SK-N-MC (cell line): ENCODE data around the gene DGUOK.

Experiments used
- EZH2 ChIP-seq: fragments of 200-600 bp; sonication (generic); IDR thresholded peaks from one replicate; pipeline ENCODE4 v1.6.1; 2017; ENCODE audit warnings: antibody characterized with exemption
- FOXP2 ChIP-seq: optimal IDR thresholded peaks from 2 replicates; pipeline ENCODE3; 2011; ENCODE audit warnings: mild to moderate bottlenecking, moderate library complexity; ENCODE audit not compliant: insufficient read depth; ENCODE audit errors: extremely low read length, control extremely low read depth
- POLR2AphosphoS5 ChIP-seq: IDR thresholded peaks from 2 replicates; pipeline ENCODE4 v1.6.1; 2012; ENCODE audit warnings: mild to moderate bottlenecking, low read depth, low read length, borderline replicate concordance

- TF ChIP-seq EZH2 (no peak), POLR2AphosphoS5 (peak; percentile 96), FOXP2 (peak; percentile 86)
Measured at GRCh38 chr2:73926493-73927327, at the start of gene DGUOK.
